CD4-positive, alpha-beta T cell treated with Interleukin-10 for 1 hour (primary cell): Measurements from ENCODE around the gene CCDC57.

Source experiments
- DNase-seq: peaks from one replicate; pipeline ENCODE4 v3.0.0-alpha.2; 2020

The CCDC57 gene

DNA sequence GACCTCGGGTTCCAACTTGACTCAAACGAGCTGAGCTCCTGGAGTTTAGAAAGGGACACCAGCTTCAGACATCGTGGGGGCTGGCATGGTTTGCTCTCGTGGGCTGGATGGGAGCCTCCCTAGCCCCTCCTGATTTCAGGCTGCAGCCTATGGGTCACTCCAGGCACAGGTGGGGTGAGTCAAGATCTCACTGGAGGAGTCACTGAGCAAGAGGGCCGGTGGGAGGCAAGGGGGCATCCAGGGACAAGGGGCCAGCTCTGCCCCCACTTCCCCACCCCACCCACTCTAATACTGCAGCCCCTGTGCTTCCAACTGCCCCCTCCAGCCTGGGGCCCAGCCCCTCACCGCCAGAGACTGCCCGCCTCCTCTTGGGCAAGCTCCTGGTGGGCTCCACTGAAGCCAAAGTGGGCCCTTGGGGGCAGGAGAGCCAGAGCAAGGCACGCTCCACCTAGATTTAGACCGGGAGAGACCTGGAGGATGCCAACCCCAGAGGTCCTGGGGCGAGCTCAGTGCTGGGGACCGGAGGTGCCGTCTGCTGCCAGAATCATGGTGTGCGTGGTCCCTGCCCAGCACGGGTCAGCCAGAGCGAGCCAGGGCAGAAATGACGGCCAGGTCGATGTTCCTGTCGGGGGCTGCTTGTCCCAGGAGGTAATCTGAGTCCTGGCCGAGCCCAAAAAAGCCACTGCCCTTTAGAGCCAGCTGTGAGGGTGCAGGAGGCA, 22.6 kb upstream of the CCDC57 start:
- no peak for DNase-seq

DNA sequence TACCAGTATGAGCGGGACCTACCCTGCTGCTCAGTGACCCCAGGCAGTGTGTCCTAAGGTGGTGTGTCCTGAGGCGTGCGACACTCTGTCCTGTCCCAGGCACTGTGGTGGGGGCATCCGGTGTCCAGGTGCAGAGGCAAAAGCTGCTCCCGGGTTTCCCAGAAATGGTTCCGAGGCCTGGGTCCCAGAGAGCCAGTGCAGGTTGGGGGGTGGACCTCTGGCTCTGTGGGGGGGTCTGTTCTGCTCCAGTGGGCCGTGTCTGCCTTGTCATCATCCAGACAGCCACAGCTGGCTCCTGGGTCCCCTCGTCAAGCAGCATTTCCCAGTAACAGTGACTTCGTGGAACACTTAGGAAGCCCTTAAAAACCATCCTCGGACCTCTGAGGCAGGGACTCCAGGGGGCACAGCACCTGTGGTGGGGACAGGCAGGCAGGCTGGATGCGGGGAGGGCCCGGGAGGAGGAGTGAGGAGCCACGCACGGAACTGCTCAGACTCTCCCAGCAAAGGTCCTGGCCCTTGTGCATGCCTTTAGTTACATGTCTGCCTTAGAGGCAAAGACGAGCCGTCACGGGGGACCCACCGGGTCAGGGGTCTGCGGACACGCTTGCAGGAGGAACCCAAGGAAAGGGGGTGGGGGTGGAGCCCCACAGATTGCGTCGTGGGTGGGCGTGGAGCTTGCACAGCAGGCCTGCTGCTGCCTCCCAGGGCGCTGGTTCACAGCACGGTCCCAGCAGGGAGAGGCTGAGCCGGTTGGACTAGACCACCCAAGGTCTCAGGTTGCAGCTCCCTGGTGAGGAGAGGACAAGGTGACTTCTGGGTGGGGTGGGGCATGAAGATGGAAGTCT, 21.8 kb upstream of the CCDC57 start:
- no peak for DNase-seq

DNA sequence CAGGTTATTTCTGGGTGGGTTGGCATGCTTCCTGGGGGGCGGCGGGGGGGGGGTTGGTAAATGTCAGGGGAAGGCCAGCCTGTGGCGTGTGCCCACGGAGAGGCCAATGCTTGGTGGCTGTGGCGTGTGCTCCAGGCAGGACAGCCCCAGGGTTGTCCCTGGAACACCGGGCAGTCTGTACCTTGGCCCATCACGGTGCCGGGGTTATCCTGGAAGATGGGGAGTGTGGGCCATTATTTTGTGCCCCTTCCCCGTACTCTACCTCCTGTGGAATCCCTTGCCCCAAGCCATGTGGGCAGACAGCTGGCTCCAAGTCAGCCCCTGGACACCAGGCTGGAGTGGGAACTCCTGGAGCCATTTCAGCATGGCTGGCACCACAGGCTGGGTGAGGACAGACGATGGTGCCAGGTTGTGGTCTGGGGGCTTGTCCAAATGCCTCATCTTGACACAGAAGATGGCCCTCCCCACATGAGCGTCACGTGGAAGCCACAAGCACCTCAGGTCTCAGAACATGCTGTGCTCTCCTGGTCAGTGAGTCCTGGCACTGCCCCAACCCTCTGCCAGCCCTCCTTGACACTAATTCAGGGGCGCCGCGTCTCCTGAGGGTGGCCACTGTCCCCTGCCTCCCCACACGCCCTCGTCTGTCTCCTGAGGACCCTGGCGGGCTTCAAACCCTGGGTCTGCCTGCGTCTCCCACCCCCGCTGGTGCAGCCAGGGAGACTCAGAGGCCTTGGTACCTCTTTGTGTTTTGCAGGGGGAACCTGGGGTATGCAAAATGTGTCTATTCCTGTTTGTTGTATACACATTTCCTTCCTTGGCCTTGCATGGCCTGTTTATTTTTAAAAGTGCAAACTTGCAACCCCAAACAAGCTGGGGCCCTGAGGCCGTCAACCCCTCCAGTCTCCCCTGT, 20.5 kb upstream of the CCDC57 start:
- no peak for DNase-seq

DNA sequence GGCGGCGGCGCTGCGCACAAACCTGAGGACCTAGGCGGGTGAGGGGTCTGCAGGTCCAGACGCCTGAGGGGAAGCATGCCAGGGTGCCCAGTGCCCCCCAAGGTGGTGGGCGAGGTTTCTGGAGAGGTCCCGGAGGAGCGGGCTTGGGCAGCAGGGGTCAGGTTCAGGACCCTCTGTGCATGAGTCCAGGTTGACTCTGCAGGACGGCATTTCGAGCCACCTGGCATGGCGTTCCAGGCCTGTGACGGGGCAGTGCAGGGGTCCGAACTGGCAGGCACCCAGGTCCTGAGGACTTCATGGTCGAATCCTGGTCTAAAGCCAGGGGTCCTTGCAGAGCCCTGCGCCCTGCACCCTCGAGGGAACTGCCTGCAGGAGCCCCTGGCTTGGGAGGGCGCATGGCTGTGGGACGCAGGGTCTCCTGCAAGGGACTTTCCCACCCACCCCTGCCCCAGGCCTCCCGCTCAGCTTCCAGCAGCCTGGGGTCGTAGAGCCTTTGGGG, 19.7 kb upstream of the CCDC57 start:
- DNase-seq = no peak

DNA sequence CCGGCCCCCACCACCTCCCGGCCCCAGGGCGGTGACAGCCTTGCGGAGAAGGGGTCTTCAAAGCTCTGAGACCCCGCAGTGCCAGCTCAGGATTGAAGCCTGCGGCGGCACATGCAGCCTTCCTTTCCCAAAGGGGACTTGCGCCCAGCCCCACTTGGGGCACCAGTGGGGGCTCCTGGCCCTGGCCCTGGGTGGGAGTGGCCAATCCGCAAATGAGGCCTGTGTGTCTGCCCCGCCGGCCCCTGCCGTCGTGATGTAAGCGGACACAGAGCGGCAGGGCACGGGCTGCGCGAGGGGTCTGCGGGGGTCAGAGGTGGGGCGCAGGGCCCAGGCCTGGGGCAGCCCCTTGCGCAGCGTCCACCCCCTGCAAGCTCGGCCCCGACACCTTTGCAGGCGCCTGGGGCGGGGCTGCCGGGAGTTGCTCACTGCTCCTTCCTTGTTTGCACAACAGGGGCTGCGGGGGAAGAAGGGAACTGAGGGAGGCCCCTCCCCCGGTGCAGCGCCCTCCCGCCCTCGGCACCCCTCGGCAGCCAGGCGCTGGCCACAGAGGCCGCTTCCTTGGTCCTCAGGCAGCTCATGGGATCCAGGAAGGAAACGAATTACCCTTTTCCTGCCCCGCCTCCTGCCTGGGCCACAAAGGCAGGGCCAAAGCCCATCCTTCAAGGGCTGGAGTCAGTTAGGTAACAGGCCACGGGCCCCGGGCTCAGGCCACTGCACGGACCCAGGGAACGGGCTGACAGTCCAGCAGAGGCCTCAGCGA, 19.1 kb upstream of the CCDC57 start:
- DNase-seq = peak; percentile 46

DNA sequence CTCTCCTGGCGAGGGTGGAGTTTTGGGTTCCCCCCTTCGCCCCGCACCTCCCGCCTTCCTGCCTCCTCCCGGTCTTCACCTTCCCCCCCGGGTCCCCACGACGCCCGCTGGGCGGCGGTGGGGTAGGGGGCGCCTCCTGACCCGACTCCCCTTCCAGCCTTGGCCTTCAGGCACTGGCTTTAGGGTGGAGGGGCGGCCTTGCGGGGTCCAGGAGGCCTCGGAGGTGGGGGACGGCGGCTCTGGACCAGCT, 18.6 kb upstream of the CCDC57 start:
- DNase-seq = no peak

DNA sequence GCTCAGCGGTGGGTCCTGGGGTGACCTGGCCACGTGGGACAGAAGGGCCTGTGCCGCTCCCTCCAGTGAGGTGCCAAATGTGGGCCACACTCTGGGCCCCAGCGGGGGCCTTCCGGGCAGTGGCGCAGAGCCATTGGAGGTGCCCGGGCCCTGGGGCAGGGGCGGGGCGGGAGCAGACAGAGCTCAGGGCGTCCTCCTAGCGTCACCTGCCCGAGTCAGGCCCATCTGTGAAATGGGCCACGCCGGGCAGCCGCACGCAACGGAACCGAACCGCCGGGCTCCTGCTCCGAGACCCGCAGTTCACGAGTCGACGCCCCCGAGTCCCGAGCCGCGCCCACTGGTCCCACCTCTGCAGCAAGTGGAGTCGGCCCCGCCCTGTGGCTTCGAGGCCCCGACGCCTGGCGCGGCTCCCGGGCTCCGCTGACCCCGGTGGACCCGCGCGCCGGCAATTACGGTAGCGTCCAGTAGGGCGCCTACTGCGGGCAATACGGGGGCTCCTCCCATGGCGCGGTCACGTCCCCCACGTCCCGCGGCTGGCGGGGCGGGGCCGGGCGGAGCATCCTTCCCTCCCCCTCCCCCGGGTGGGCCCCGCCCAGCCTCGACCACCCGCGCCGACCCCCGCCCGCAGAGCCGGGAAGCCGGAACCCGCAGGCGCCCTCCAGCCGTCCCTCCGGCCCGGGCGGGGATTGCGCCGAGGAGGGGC, 18.1 kb upstream of the CCDC57 start:
- DNase-seq = peak; percentile 73

DNA sequence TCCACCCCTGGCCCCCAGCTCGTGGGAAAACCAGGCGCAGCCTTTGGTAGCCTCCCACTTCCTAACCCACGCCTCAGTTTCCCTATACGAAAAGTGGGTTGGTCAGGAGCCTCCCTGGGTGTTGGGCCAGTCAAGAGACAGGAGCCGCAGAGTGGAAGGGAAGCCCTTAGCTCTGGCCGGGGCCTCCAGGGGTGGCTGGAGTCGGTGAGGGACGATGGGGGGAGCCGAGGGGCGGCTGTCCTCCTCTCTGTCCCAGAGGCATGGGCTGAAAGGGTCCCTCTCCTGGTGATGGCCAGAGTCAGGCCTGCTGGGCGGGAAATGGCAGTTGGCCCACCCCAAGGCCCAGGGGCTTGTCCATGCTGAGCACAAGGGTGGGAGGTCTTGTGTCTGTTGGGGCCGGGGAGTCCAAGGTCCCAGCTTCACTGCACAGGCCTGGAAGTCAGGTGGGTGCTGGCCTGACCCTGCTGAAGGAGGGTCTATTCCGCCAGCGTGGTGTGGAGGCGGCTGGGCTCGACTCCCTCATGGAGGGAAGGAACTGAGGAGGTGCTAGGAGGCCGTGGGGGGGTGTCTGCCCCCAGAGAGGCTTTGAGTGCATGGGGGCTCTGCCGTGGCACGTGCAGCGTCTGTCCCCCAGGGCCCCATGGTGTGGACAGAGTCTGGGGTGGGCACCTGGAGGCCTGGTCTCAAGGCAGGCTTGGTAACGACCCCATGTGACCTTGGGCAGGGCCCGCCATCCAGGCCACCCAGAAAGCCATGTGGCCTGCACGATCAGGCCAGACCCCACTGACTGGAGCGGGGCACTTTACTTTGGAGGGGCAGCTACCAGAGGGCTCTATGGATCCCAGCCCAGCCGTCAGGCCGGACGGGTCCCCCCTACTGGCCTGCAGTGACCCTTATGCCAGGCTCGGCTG, 17.3 kb upstream of the CCDC57 start:
- DNase-seq = no peak

DNA sequence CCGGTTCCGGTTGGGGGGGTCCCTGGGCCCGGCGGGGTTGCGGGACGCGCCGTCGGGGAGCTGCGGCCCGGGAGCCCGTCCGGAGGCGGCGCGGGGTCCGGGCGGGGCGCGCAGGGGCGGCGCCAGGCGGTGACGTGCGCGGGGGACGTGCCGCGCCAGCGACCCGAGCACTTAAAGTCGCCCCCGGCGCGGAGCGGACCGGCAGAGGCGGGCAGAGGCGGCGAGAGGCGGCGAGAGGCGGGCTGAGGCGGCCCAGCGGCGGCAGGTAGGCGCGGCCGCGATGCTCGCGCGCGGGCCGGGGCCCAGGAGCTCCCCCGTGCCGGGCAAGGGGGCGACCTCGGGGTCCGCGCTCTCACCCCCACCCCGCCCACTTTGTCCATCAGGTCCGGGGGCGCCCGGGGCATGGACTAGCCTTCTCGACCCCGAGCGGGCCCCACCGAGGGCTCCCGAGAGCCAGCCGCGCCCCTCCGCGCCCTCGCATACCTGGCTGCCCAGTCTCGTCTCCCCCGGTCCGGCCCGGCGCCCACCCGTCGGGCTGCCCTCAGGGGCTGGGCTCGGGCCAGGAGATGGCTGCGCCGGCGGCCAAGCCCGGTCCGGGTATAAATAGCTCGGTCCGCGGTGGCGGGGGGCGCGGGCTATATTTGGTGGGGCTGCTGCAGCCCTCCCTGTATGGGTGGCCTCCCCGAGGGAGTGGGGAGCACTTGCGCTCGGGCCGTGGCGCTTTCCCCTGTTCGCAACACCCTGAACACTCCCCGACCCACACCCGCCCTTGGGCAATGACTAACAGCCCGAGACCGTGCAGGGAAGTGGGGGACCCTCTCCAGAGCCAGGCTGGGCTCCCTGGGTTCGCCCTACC, 16.4 kb upstream of the CCDC57 start, which contains the start of gene SLC16A3:
Gene SLC16A3, plus strand, starts transcription at position 201 of the 856 bp plus-strand sequence. CDS start 6,967 bp downstream, outside the sequence.
- DNase-seq = peak; percentile 79

DNA sequence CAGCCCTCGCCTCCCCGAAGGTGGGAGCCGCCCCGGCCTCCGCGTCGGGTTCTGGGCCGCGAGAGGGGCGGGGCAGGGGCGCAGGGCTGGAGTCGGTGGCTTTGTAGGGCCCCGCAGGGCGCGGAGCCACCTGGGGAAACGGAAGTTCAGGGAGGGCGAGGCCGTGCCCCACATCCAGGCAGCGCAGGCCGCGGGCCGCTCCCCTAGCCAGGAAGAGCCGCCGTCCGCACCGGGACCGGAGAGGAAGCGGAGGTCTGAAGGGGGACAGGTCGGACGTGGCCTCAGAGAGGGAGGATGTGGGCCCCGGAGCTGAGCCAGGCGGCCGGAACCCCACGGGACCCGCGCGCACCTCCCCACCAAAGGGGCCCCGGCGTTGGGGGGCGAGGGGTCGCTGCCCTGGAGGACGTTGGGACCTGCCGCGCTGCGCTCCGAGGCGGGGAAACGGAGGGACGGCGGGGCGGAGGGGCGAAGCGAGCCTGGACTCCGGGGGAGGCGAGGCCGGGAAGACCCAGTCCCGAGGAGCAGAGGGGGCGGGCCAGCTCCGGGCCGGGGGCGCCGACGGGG, 15.7 kb upstream of the CCDC57 start:
- DNase-seq = peak; percentile 73

DNA sequence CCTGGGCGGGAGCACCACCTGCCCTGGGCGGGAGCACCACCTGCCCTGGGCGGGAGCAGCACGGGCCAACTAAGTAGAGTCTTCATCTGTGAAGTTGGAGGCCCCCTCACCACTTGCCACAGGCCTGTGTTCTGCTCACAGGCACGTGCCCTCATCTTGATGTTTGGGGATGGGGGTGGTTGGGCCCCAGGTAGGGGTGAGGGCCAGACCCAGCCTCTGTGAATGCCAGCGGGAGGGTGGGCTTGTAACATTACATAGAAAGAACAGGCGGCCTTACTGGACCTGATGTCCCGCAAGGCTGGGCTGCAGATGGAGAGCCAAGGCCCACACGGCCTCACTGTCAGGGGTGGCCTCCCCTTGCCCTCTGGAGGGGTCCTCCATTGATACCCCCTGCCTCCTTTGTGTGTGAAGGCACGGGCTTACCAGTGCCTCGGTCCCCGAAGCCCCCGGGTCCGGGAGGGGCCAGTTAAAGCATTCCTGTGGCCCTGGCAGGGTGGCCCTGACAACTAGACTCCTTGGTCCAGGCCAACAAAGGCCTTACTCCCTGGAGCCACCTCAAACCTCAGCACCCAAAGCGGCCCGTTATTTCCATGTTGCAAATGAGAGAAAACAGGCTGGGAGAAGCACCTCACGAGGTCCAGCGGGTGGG, 15.1 kb upstream of the CCDC57 start:
- no peak for DNase-seq

DNA sequence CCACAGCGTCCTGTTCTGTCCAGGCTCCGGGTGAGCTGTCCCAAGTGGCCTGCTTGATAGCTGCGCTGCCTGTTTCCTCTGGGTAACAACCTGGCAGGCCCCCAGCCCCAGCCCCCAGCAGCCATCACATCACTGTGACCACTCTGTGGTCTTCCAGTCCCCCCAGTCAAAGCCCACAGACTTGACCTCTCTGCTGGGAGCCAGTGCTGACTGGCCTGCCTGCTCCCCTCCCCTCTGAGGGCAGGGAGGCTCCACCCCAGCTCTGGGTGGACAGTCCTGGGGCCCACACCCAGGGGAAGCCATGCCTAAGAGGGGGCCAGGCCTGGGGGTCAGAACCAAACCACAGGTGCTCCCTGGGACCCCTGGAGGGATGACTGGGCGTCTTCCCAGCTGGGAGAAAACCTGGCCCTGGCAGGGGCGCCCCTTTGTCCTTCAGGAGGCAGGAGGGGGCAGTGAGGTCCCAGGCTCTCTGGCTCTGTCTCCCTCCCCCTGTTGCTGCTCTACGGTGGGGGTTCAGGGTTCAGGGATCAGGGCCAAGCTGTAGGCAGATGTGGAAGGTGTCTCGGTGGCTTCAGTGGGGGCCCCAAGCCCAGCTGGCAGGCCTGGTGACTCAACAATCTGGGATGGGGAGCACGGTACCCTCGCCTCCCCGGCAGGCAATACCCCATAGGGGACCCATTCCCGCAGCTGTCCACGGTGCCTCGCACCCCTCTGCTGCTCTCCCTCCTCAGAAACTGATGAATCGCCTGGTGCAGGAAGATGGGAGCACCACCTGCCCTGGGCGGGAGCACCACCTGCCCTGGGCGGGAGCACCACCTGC, 14.4 kb upstream of the CCDC57 start:
- DNase-seq = no peak

DNA sequence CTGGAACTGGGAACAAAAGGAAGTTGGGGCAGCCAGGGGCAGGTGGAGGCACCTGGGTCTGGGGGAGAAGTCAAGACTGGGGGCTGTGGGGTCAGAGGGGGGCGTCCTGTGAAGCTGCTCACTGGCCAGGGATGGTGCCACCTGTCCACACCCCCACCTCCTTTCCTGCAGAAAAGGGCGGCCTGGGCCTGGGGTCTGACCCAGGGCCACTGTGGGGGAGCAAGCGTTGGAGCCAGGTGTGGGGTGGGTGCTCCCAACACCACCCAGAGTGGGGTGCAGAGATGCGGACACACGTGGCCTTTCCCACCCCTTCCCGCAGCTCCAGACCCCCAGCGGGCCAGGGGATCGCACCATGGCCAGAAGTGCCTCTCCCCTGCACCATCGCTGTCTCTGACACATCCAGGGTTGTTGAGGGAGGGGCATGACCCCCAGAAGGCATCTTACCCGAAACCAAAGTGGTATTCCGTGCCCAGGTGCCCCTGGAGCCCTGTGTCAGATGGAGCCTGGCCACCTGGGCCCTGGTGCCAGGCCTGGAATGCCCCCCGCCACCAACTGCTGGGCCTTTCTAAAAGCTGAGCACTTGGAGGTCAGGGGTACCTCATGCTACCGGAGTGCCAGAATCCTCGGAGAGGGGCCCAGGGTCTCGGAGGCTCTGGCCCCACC, 13.6 kb upstream of the CCDC57 start:
- no peak for DNase-seq

DNA sequence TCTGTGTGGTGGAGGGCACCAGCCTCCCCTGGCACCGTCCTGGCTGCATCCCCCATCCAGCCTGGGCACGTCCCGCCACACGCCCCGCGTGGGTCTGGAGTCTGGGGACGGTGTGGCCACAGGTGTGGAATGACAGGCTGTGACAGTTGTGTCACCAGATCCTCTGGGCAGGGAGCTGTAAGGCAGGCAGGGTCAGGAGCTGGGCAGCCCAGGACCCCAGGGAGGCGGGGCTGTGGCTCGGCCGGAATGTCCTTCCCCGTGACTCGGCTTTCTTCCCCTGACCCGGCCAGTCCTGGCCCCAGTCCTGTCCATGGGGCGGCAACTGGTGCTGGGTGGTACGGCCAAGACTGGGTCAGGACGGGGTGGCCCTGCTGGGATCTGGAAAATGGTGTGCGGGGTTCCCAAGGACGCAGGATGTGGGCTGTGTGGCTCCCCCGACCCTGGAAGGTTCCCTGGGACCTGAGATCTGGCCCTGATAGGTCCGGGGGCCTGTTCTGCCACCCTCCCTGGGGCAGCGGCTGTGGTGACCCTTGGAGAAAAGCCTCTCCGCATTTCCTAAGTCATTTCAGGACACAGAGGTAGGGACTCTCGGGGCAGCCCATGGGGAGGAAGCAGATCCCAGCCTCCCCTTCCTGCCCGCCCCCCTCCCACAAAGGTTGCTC, 12.9 kb upstream of the CCDC57 start:
- no peak for DNase-seq

DNA sequence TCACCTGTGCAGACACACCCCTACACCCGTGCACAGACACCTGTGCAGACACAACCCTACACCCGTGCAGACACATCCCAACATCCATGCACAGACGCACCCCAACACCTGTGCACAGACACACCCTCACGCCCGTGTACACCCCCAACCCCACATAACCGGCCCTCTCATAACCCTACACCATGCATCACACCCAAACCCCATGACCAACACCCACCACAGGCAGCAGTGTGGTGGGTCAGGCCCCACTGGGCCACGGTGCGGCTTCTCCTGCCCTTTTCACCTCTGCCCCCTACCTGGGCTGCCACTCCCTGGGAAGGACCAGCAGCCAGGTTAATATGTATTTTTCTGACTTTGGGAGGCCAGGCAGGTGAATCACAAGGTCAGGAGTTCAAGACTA, 12.0 kb upstream of the CCDC57 start:
- no peak for DNase-seq

DNA sequence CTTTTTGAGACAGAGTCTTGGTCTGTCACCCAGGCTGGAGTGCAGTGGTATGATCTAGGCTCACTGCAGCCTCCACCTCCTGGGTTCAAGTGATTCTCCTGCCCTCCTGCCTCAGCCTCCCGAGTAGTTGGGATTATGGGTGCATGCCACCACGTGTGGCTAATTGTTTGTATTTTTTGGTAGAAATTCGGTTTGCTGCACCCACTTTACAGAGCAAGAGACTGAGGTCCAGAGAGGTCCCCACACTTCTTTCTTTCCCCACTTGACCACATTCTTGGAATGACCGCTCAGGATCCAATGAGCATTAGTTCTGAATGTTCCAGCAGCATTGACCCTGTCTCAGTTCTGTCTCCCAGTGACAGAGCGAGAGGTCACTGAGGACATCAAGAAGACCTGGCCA, 10.9 kb upstream of the CCDC57 start:
- no peak for DNase-seq

DNA sequence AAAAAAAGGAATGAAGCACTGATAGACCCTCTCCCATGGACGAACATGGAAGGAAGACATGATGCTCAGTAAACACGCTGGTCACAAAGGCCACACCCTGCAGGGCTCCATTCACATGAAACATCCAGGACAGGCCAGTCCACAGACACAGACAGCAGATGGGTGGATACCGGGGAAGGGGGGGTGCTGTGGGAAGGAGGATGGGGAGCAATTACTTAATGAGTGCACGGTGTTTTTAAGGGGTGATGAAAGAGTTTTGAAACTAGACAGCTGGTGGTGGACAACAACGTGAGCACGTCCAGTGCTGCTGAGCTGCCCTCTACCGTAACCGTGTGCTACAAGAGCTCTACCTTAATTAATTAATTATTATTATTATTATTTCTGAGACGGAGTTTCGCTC, 10.2 kb upstream of the CCDC57 start:
- DNase-seq = no peak
